Muscle layer of colon (tissue), 2 donors: Measurements from ENCODE around the gene CPED1.
"Not testable (repeated sequence)": the region's sequence is repeated elsewhere in the genome, so short reads cannot be mapped to it uniquely, and the experiment has no call there.

Source experiments
- H3K27ac ChIP-seq: one replicate; pipeline ENCODE4 v1.7.0; 2013; ENCODE audit warnings: low read depth, mild to moderate bottlenecking, low read length, moderate library complexity
- H3K27me3 ChIP-seq, 2 donors: one replicate each; pipeline ENCODE4 v1.7.0; 2013; ENCODE audit warnings: low read length in 2 of 2, mild to moderate bottlenecking in 2 of 2; ENCODE audit not compliant: insufficient read depth in 2 of 2, control insufficient read depth in 1 of 2
- H3K36me3 ChIP-seq: one replicate; pipeline ENCODE4 v1.7.0; 2013; ENCODE audit warnings: mild to moderate bottlenecking, low read length; ENCODE audit not compliant: insufficient read depth
- H3K4me1 ChIP-seq: one replicate; pipeline ENCODE4 v1.7.0; 2013; ENCODE audit warnings: mild to moderate bottlenecking, low read length; ENCODE audit not compliant: insufficient read depth
- H3K4me3 ChIP-seq, 2 donors: one replicate each; pipeline ENCODE4 v1.7.0; 2013; ENCODE audit warnings: low read length in 2 of 2, low read depth in 1 of 2, mild to moderate bottlenecking in 1 of 2, moderate library complexity in 1 of 2
- H3K9ac ChIP-seq: one replicate; pipeline ENCODE4 v1.7.0; 2013; ENCODE audit warnings: low read length
- H3K9me3 ChIP-seq: one replicate; pipeline ENCODE4 v1.7.0; 2013; ENCODE audit warnings: mild to moderate bottlenecking, low read length
- donor health status: abdominal sarcoma.
- donor health status: Adenocarcinoma of cecum.

The CPED1 gene

GRCh38 chr7:121113288-121113687, 124.8 kb downstream of the CPED1 start:
- H3K27ac ChIP-seq, result no peak overlapping the region
- H3K36me3 ChIP-seq, result peaks cover 4% of the 10 kb centered on the region
- H3K4me1 ChIP-seq, result no peaks in the 10 kb centered on the region

GRCh38 chr7:121116396-121116795, 127.9 kb downstream of the CPED1 start:
- H3K4me3 ChIP-seq, result no peak overlapping the region
- no peaks in the 10 kb centered on the region for H3K36me3 ChIP-seq
- no peaks in the 10 kb centered on the region for H3K4me1 ChIP-seq
- no peak overlapping the region for H3K27ac ChIP-seq
- no peaks in the 10 kb centered on the region for H3K27me3 ChIP-seq
- H3K9me3 ChIP-seq, result no peaks in the 10 kb centered on the region
- H3K9ac ChIP-seq, result no peak overlapping the region

More at GRCh38 chr7:121113288-121113687, 124.8 kb downstream of the CPED1 start:
- no peak overlapping the region for H3K9ac ChIP-seq
- no peaks in the 10 kb centered on the region for H3K27me3 ChIP-seq
- no peaks in the 10 kb centered on the region for H3K9me3 ChIP-seq
- no peak overlapping the region for H3K4me3 ChIP-seq

- H3K4me3 ChIP-seq, result no peak overlapping the region
- no peak overlapping the region for H3K9ac ChIP-seq
- H3K27ac ChIP-seq, result no peak overlapping the region
- H3K27me3 ChIP-seq, result no peaks in the 10 kb centered on the region
- H3K4me1 ChIP-seq, result no peaks in the 10 kb centered on the region
- no peaks in the 10 kb centered on the region for H3K36me3 ChIP-seq
- H3K9me3 ChIP-seq, result no peaks in the 10 kb centered on the region
Measured at GRCh38 chr7:121119047-121119446, 130.5 kb downstream of the CPED1 start.

GRCh38 chr7:121123032-121123431, 134.5 kb downstream of the CPED1 start:
- peaks cover 7% of the 10 kb centered on the region for H3K36me3 ChIP-seq
- H3K9me3 ChIP-seq, result no peaks in the 10 kb centered on the region
- H3K27ac ChIP-seq, result no peak overlapping the region
- H3K27me3 ChIP-seq, result no peaks in the 10 kb centered on the region
- no peak overlapping the region for H3K4me3 ChIP-seq
- no peak overlapping the region for H3K9ac ChIP-seq
- no peaks in the 10 kb centered on the region for H3K4me1 ChIP-seq

GRCh38 chr7:121125454-121125853, 136.9 kb downstream of the CPED1 start:
- H3K27me3 ChIP-seq, H3K27ac ChIP-seq, H3K9ac ChIP-seq, H3K4me3 ChIP-seq, H3K4me1 ChIP-seq, H3K9me3 ChIP-seq, H3K36me3 ChIP-seq: not testable (repeated sequence)

GRCh38 chr7:121126201-121126600, 137.7 kb downstream of the CPED1 start:
- Histone ChIP-seq H3K4me1 (no peaks in the 10 kb centered on the region), H3K9ac (no peak overlapping the region), H3K27ac (no peak overlapping the region), H3K4me3 (no peak overlapping the region), H3K36me3 (peaks cover 7% of the 10 kb centered on the region), H3K9me3 (no peaks in the 10 kb centered on the region), H3K27me3 (no peaks in the 10 kb centered on the region)

GRCh38 chr7:121126801-121127534, 138.5 kb downstream of the CPED1 start:
- H3K9me3 ChIP-seq, result no peaks in the 10 kb centered on the region
- peaks cover 7% of the 10 kb centered on the region for H3K36me3 ChIP-seq
- H3K27ac ChIP-seq, result no peak overlapping the region
- H3K4me1 ChIP-seq, result no peaks in the 10 kb centered on the region
- no peak overlapping the region for H3K4me3 ChIP-seq
- H3K9ac ChIP-seq, result no peak overlapping the region
- no peaks in the 10 kb centered on the region for H3K27me3 ChIP-seq

GRCh38 chr7:121132940-121133339, 144.4 kb downstream of the CPED1 start:
- H3K27ac ChIP-seq, result no peak overlapping the region
- H3K27me3 ChIP-seq, result no peaks in the 10 kb centered on the region
- H3K4me3 ChIP-seq, result no peak overlapping the region
- H3K9ac ChIP-seq, result no peak overlapping the region
- no peaks in the 10 kb centered on the region for H3K36me3 ChIP-seq
- H3K9me3 ChIP-seq, result no peaks in the 10 kb centered on the region
- no peaks in the 10 kb centered on the region for H3K4me1 ChIP-seq

GRCh38 chr7:121133444-121133843, 144.9 kb downstream of the CPED1 start:
- Histone ChIP-seq H3K4me1 (no peaks in the 10 kb centered on the region), H3K36me3 (no peaks in the 10 kb centered on the region), H3K9me3 (no peaks in the 10 kb centered on the region), H3K27ac (no peak overlapping the region), H3K4me3 (no peak overlapping the region), H3K27me3 (no peaks in the 10 kb centered on the region), H3K9ac (no peak overlapping the region)

GRCh38 chr7:121137580-121137979, 149.1 kb downstream of the CPED1 start:
- Histone ChIP-seq H3K27me3 (no peaks in the 10 kb centered on the region), H3K4me1 (no peaks in the 10 kb centered on the region), H3K9ac (no peak overlapping the region), H3K4me3 (no peak overlapping the region), H3K27ac (no peak overlapping the region), H3K36me3 (peaks cover 8% of the 10 kb centered on the region), H3K9me3 (no peaks in the 10 kb centered on the region)

- H3K9me3 ChIP-seq, result no peaks in the 10 kb centered on the region
- H3K9ac ChIP-seq, result no peak overlapping the region
- H3K4me1 ChIP-seq, result no peaks in the 10 kb centered on the region
- H3K4me3 ChIP-seq, result no peak overlapping the region
- no peaks in the 10 kb centered on the region for H3K27me3 ChIP-seq
- peaks cover 11% of the 10 kb centered on the region for H3K36me3 ChIP-seq
- no peak overlapping the region for H3K27ac ChIP-seq
Measured at GRCh38 chr7:121138262-121138933, 149.9 kb downstream of the CPED1 start.

GRCh38 chr7:121139427-121139826, 150.9 kb downstream of the CPED1 start:
- H3K27ac ChIP-seq, result no peak overlapping the region
- H3K27me3 ChIP-seq, result no peaks in the 10 kb centered on the region
- no peaks in the 10 kb centered on the region for H3K9me3 ChIP-seq
- no peak overlapping the region for H3K4me3 ChIP-seq
- H3K9ac ChIP-seq, result no peak overlapping the region
- H3K36me3 ChIP-seq, result peaks cover 11% of the 10 kb centered on the region
- no peaks in the 10 kb centered on the region for H3K4me1 ChIP-seq
